GM21423 (cell line): ENCODE measurements around the gene COG3.

ENCODE experiments used
- ATAC-seq: cut with Tn5 transposase; IDR thresholded peaks from one replicate; pipeline ENCODE4 v1.9.1; 2021; ENCODE audit warnings: mild to moderate bottlenecking, moderate library complexity; ENCODE audit not compliant: unreplicated experiment

COG3 gene

DNA sequence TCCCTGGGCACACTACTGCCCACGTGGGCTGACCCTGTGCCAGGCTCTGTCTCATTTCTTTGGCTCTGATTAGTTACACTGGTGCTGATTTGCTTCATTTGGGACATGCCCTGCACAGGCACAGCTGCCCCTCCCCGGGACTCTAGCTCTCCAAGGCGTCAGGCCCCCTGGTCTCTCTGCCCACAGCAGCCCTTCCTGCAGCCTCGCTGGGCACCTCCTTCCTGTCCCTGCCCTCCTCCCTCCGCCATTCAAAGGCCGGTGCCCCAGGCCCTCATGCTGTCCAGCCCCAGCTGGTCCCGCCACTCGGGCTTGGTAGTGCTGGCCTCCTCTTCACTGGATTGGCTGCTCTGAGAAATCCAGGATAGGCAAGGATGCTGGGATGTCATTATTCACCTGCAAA, 77.7 kb downstream of the COG3 start:
- no peak for ATAC-seq

DNA sequence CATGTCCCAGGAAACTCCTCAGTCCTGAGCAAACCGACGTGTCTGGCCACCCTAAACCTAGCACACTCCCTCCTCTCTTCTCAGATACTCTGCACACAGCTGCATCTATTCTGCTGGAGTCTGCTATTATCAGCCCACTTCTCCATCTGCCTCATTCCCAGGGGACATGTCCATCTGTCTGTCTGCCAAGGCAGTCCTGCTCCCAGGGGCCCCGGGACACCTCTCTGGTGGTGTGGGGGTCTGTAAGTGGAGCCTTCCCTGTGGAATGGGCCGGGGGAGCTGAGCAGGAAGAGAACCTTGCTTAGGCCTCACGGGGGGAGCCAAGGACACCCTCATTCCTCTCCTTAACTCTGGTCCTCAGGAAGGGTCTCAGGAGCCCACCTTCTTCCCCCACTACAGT, 78.1 kb downstream of the COG3 start:
- no peak for ATAC-seq

DNA sequence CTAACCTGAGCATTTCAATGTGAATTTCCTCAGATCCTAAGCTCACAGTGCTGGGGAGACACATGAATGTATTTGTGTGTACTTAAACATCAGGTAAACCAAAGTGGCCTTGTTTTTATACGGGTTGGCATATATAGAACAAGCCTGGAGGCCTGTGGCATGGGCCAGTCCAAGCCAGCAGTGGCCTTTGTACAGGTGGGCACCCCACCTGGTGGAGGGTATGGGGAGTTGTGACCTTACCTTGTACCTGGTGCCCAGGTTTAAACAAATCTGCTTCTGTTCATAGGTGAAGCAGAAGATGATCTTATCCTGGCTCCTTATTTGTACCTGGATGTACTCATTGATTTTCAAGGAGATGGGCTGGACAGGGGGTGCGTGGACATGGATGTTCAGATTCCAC, 79.8 kb downstream of the COG3 start:
- no peak for ATAC-seq

DNA sequence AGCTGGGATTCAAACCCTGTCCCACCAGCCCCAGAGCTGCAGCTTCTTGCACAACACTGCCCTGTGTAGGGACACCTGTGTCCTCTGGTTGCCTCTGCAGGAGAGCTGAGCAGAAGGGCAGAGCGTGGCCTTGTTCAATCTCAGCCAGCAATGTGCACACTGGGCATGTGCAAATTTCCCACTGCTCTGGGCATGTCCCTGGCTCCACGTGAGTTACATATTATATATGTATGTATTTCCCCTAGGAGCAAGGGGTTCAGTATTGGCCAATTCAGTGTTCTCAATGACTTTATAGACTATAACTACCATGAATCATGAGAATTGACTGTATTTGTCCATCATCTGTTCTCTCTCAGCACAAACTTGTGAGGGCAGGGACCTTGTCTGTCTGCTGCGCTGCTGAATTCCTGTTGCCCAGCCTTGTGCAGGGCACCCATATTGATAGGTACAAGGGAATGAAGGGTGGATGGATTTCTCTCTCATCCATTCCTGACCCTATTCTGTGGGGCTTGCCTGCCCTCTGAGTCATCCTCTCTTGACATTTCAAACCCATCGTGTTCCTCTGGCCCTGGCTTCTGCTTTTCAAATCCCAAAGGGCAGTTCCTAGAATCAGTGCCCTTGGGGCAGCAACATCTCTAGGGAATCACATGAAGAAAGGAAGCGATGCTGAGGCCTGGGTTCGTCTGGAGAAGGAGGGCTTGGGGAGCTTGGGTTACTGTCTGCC, 81.1 kb downstream of the COG3 start:
- no peak for ATAC-seq

DNA sequence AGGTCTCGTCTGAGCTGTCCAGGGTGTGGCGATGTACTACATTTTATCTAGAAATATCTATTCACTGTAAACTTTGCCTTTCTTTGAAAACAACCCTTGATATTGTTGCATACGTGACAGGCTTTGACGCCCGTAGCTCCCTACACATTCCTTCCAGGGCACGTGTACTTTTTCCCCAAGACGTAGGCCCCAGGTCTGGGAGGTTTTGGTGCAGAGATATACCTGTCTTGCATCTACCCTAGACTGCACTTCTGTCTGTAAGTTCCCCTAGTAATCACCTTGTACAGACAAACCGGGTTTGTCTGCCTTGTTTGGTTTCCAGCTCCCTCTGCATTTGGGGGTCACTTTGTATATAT, 81.6 kb downstream of the COG3 start:
- no peak for ATAC-seq

GRCh38 chr13:45548281-45548680, 83.5 kb downstream of the COG3 start:
- no peak for ATAC-seq

- no peak for ATAC-seq
Measured at GRCh38 chr13:45554604-45555109, 89.9 kb downstream of the COG3 start.

DNA sequence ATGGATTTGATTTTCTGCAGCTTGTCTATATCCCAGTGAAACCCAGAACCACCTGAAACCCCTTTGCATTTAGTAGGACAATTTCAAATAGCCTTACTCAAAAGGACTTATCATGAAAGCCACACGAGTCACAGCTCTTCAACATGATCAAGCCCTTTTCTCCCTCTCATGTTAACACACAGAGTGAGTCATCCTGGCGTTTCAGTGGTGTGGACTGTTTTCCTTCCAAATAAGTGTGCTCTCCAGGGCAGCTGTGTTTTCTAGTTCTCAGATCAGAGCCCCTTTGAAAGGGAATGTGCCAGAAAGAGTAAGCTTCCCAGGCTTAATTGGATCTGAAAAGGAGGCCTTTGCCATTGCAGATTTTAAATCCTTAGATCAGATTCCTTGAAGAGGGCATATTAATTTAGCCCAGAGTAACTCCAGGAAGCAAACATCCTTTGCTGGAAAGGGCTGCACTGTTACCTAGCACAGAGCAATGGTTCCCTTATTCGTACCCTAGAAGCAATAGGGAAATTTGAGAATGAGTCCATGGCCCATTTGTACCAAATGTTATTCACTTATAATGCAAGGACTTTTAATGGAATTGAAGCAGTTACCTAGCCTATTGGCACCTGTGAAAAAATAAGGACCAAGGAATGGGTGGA, 99.5 kb downstream of the COG3 start:
- no peak for ATAC-seq

- no peak for ATAC-seq
Measured at GRCh38 chr13:45565331-45565730, 100.6 kb downstream of the COG3 start.

- ATAC-seq, result no peak
Measured at GRCh38 chr13:45575146-45575829, 110.5 kb downstream of the COG3 start.

- no peak for ATAC-seq
Measured at GRCh38 chr13:45575830-45576180, 111.1 kb downstream of the COG3 start.

DNA sequence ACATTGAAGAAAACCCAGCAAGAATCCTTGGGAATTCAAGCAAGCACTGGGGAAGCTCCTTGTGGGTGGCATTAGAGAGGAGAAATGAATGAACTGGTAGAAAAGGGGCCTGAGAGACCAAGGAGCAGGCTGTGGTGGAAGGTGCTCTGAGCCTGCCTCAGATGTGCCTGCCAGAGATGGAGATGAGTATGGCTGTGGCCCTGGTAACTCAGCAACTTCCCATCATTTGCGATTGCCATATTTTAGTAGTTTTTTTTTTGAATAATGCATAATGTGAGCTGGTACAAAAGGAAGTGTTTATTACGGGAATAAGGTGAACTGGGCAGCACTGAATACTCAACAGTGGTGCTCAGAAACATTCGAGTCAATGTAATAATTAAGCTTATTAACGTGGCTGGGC, 111.7 kb downstream of the COG3 start:
- ATAC-seq, result no peak

DNA sequence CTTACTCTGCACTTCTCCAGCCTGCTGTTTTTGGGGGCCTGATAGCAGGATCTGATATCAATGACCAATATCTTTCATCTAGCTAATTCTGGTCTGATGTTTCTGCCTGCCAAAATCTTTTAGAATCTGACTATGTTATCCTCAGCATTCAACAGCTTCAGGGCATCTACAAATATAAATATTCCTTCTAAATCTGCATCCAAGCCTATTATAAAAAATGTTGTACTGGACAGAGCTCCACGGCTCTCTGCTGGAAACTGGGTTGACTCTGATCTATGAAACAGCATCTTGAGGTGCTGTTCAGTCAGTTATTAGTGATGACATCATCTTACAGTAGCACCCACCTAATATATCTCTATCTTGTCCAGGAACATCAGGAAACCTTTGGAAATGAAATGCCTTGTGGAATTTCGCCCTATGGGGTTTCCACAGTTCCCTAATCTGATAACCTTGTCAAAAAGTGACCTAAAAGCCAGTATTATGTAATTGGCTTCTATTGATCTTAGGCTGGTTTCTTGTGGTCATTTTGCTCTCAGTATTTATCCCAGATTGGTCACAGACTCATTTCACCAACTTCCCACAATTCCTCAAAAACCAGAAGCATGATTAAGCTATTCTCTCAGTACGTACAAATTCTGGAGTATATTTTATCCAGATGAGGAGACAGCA, 117.8 kb downstream of the COG3 start:
- no peak for ATAC-seq

- no peak for ATAC-seq
Measured at GRCh38 chr13:45584816-45585215, 120.1 kb downstream of the COG3 start.
